Mesodermal cell (in vitro differentiated cells): Measurements from ENCODE around the gene PCTP. TPM values are rescaled to one million over a fixed set of nuclear protein-coding genes. Genes with fewer than 3 reads are reported as not detected.

Experiments
- H3K27ac ChIP-seq: 2 replicates; pipeline ENCODE4 v1.7.0; 2013; ENCODE audit warnings: mild to moderate bottlenecking, low read depth, low read length, moderate library complexity; ENCODE audit not compliant: severe bottlenecking
- H3K36me3 ChIP-seq: 2 replicates; pipeline ENCODE4 v1.7.1; 2013; ENCODE audit warnings: mild to moderate bottlenecking, low read length, moderate library complexity; ENCODE audit not compliant: control insufficient read depth, insufficient read depth
- H3K4me1 ChIP-seq: one replicate; pipeline ENCODE4 v1.7.1; 2013; ENCODE audit warnings: mild to moderate bottlenecking, low read length; ENCODE audit not compliant: insufficient read depth, control insufficient read depth, poor library complexity, severe bottlenecking
- H3K4me3 ChIP-seq: 2 replicates; pipeline ENCODE4 v1.7.0; 2013; ENCODE audit warnings: low read length, control low read depth, mild to moderate bottlenecking; ENCODE audit not compliant: insufficient read depth, poor library complexity, severe bottlenecking; ENCODE audit errors: extremely low read depth
- H3K9me3 ChIP-seq: 2 replicates; pipeline ENCODE4 v1.7.1; 2013; ENCODE audit warnings: mild to moderate bottlenecking, low read length, moderate library complexity; ENCODE audit not compliant: control insufficient read depth
- WGBS, 2 experiments: methylation state at CpG; one replicate each; pipeline ENCODE4 v1.1.5; 2013; ENCODE audit warnings: missing lambda C conversion rate in 2 of 2; ENCODE audit not compliant: insufficient coverage in 2 of 2; 5-methylcytosine and 5-hydroxymethylcytosine counted together
- polyA plus RNA-seq, 2 experiments: library from polyadenylated mRNA; stranded (reverse); fragments of 50-300 nt; gene quantifications; one replicate each; pipeline ENCODE4 v1.2.3, GENCODE V29; 2013

PCTP gene
- 40.8 TPM for polyA plus RNA-seq (2013, experiment 1 of 2)
- 35.8 TPM for polyA plus RNA-seq (2013, experiment 2 of 2)

GRCh38 chr17:55750750-55751657 lies at the start of gene PCTP:
TSS of gene PCTP (plus strand) at chr17:55751051. CDS start at chr17:55751104, 53 bp downstream.
- Histone ChIP-seq H3K9me3 (no peaks in the 10 kb centered on the region), H3K36me3 (peaks cover 16% of the 10 kb centered on the region), H3K4me1 (peaks cover 9% of the 10 kb centered on the region), H3K4me3 (peak within 1 kb of the TSS; percentile 73), H3K27ac (peak within 1 kb of the TSS; percentile 79)
- WGBS, 2 experiments: 0% methylated on average over 46 of the region's 53 CpGs

GRCh38 chr17:55702150-55702549 lies 48.7 kb upstream of the PCTP start:
- WGBS, 2 experiments: 87 to 93% methylated on average over 5 to 7 of the region's 7 CpGs

GRCh38 chr17:55704401-55704800 lies 46.5 kb upstream of the PCTP start:
- peaks cover 4% of the 10 kb centered on the region for H3K4me1 ChIP-seq
- 75 to 100% methylated on average over 1 of the region's 1 CpG for WGBS, 2 experiments

More at GRCh38 chr17:55702150-55702549, 48.7 kb upstream of the PCTP start:
- H3K4me3 ChIP-seq: no peak overlapping the region
- H3K9me3 ChIP-seq: no peaks in the 10 kb centered on the region
- no peak overlapping the region for H3K27ac ChIP-seq
- peaks cover 4% of the 10 kb centered on the region for H3K4me1 ChIP-seq
- H3K36me3 ChIP-seq: no peaks in the 10 kb centered on the region

GRCh38 chr17:55705847-55706246 lies 45.0 kb upstream of the PCTP start:
- Histone ChIP-seq H3K36me3 (no peaks in the 10 kb centered on the region), H3K4me1 (peaks cover 4% of the 10 kb centered on the region), H3K4me3 (no peak overlapping the region), H3K9me3 (no peaks in the 10 kb centered on the region), H3K27ac (no peak overlapping the region)

More at GRCh38 chr17:55704401-55704800, 46.5 kb upstream of the PCTP start:
- Histone ChIP-seq H3K27ac (no peak overlapping the region), H3K36me3 (no peaks in the 10 kb centered on the region), H3K9me3 (no peaks in the 10 kb centered on the region), H3K4me3 (no peak overlapping the region)

- Histone ChIP-seq H3K9me3 (no peaks in the 10 kb centered on the region), H3K4me1 (peaks cover 4% of the 10 kb centered on the region), H3K36me3 (no peaks in the 10 kb centered on the region), H3K4me3 (no peak overlapping the region), H3K27ac (no peak overlapping the region)
- 47 to 54% methylated on average over 5 to 6 of the region's 11 CpGs for WGBS, 2 experiments
These were observed 43.8 kb upstream of the PCTP start for GRCh38 chr17:55706808-55707773.

- Histone ChIP-seq H3K9me3 (no peaks in the 10 kb centered on the region), H3K4me1 (peaks cover 4% of the 10 kb centered on the region), H3K27ac (no peak overlapping the region), H3K36me3 (no peaks in the 10 kb centered on the region), H3K4me3 (no peak overlapping the region)
- WGBS, 2 experiments: 77 to 80% methylated on average over 6 to 7 of the region's 8 CpGs
These were observed 42.5 kb upstream of the PCTP start for GRCh38 chr17:55708175-55708974.

GRCh38 chr17:55709440-55709839 lies 41.4 kb upstream of the PCTP start:
- 89 to 91% methylated on average over 4 to 6 of the region's 7 CpGs for WGBS, 2 experiments
- Histone ChIP-seq H3K36me3 (no peaks in the 10 kb centered on the region), H3K9me3 (no peaks in the 10 kb centered on the region), H3K27ac (no peak overlapping the region), H3K4me1 (peaks cover 4% of the 10 kb centered on the region), H3K4me3 (no peak overlapping the region)

GRCh38 chr17:55709984-55710383 lies 40.9 kb upstream of the PCTP start:
- Histone ChIP-seq H3K4me1 (peaks cover 4% of the 10 kb centered on the region), H3K27ac (no peak overlapping the region), H3K9me3 (no peaks in the 10 kb centered on the region), H3K36me3 (no peaks in the 10 kb centered on the region), H3K4me3 (no peak overlapping the region)
- 100% methylated on average over 3 to 4 of the region's 4 CpGs for WGBS, 2 experiments

- WGBS, 2 experiments: 86 to 89% methylated on average over 2 to 3 of the region's 3 CpGs
These were observed 40.4 kb upstream of the PCTP start for GRCh38 chr17:55710410-55710809.

More at GRCh38 chr17:55710410-55710809, 40.4 kb upstream of the PCTP start:
- peaks cover 4% of the 10 kb centered on the region for H3K4me1 ChIP-seq
- H3K36me3 ChIP-seq: no peaks in the 10 kb centered on the region
- H3K4me3 ChIP-seq: no peak overlapping the region
- H3K27ac ChIP-seq: no peak overlapping the region
- H3K9me3 ChIP-seq: no peaks in the 10 kb centered on the region
